Neural progenitor cell (in vitro differentiated cells): Measurements from ENCODE around the gene AGR2. TPM values are rescaled to one million over a fixed set of nuclear protein-coding genes. Genes with fewer than 3 reads are reported as not detected.

Experiments used
- DNase-seq: peaks from one replicate; pipeline ENCODE4 v3.0.0-alpha.2; 2016; ENCODE audit warnings: low spot score
- H2AFZ ChIP-seq: fragments of 200-600 bp; sonication (generic); replicated peaks from 2 replicates; pipeline ENCODE4 v1.6.1; 2016; ENCODE audit warnings: antibody characterized with exemption
- H3F3A ChIP-seq: fragments of 200-600 bp; sonication (generic); 2 replicates; pipeline ENCODE4 v1.6.1; 2016; ENCODE audit warnings: antibody characterized with exemption, low read depth
- H3K27ac ChIP-seq: fragments of 200-600 bp; sonication (generic); 2 replicates; pipeline ENCODE4 v1.5.1; 2016; ENCODE audit warnings: mild to moderate bottlenecking
- H3K27me3 ChIP-seq: fragments of 200-600 bp; sonication (generic); 2 replicates; pipeline ENCODE4 v1.6.1; 2016; ENCODE audit warnings: mild to moderate bottlenecking, moderate library complexity
- H3K36me3 ChIP-seq: fragments of 200-600 bp; sonication (generic); 2 replicates; pipeline ENCODE4 v1.5.1; 2016
- H3K4me1 ChIP-seq: fragments of 200-600 bp; sonication (generic); 2 replicates; pipeline ENCODE4 v1.6.1; 2016; ENCODE audit warnings: mixed run types
- H3K4me2 ChIP-seq: fragments of 200-600 bp; sonication (generic); 2 replicates; pipeline ENCODE4 v1.6.1; 2016
- H3K4me3 ChIP-seq: fragments of 200-600 bp; sonication (generic); 2 replicates; pipeline ENCODE4 v1.5.1; 2016
- H3K79me2 ChIP-seq: fragments of 200-600 bp; sonication (generic); 2 replicates; pipeline ENCODE4 v1.6.1; 2016; ENCODE audit warnings: low read depth
- H3K9ac ChIP-seq: fragments of 200-600 bp; sonication (generic); 2 replicates; pipeline ENCODE4 v1.6.1; 2016
- H3K9me3 ChIP-seq: fragments of 200-600 bp; sonication (generic); 2 replicates; pipeline ENCODE4 v1.5.1; 2016; ENCODE audit warnings: low read depth
- H4K20me1 ChIP-seq: fragments of 200-600 bp; sonication (generic); 2 replicates; pipeline ENCODE4 v1.6.1; 2016; ENCODE audit warnings: low read depth
- H3K27ac Mint-ChIP-seq: 3 replicates; pipeline ENCODE4 v1.8.0; 2021; ENCODE audit warnings: mixed read lengths
- H3K27me3 Mint-ChIP-seq: 2 replicates; pipeline ENCODE4 v1.8.0; 2022; ENCODE audit warnings: low read depth, mild to moderate bottlenecking, inconsistent platforms, moderate library complexity, mixed read lengths; ENCODE audit not compliant: insufficient read depth
- H3K36me3 Mint-ChIP-seq: 3 replicates; pipeline ENCODE4 v1.8.0; 2021; ENCODE audit warnings: mixed read lengths
- H3K4me1 Mint-ChIP-seq: 3 replicates; pipeline ENCODE4 v1.8.0; 2021; ENCODE audit warnings: mixed read lengths
- H3K4me3 Mint-ChIP-seq: 3 replicates; pipeline ENCODE4 v1.8.0; 2021; ENCODE audit warnings: mild to moderate bottlenecking, moderate library complexity, mixed read lengths
- H3K9me3 Mint-ChIP-seq: 3 replicates; pipeline ENCODE4 v1.8.0; 2020; ENCODE audit warnings: mixed read lengths
- EZH2 ChIP-seq: fragments of 200-600 bp; sonication (generic); IDR thresholded peaks from 2 replicates; pipeline ENCODE4 v1.6.1; 2017; ENCODE audit warnings: antibody characterized with exemption, mild to moderate bottlenecking, moderate library complexity
- EZH2phosphoT487 ChIP-seq: fragments of 200-600 bp; sonication (generic); IDR thresholded peaks from 2 replicates; pipeline ENCODE4 v1.6.1; 2017; ENCODE audit warnings: antibody characterized with exemption
- total RNA-seq: library from RNA; depleted of rRNA; stranded (reverse); fragments of >200 nt; gene quantifications from 2 replicates; pipeline ENCODE4 v1.2.3, GENCODE V29; 2015; ENCODE audit warnings: low replicate concordance
- TF ChIP-seq, protein P1 (sequence below): fragments of 200-600 bp; sonication (generic); IDR thresholded peaks from 2 replicates; pipeline ENCODE4 v1.5.1; 2017; ENCODE audit warnings: antibody characterized with exemption, mild to moderate bottlenecking

AGR2 gene
- total RNA-seq, 1 donor from 2014 or later = not detected

DNA sequence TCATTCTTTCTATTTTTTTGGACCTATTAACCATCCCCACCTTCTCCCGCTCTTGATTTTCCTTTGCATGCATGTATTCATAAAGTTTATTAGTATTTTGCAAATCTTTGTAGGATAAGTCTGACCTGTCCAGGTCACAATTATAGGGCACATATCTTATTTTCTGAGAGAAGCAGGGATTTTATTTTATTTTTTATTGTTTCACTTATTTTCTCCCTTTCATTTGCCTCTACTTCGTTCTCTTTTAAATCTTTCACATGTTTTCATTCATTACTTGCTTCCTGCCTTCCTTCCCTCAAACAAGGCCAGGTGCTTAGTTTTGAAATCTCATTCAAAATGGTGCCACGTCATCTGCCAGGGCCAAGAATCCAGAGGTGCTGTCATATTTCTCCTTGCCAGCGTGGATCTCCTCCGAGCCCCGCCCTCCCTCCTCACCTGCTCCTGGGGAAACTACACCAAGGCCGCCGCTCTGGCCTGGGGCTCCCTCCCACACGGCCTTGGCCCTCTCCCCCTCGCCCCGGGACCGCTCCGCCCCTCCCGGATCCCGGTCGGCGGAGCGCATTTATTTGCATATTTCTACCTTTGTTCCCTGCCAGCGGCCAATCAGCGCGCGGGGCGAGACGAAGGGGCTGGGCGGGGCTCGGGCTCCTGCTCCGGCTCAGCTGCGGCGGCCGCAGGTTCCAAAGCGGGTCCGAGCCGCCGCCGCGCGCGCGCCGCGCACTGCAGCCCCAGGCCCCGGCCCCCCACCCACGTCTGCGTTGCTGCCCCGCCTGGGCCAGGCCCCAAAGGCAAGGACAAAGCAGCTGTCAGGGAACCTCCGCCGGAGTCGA lies 51.5 kb downstream of the AGR2 start, which contains the start of gene TSPAN13:
Gene TSPAN13 (plus strand): TSS at position 654 of the 830 bp plus-strand sequence. CDS start 213 bp downstream, outside the sequence.
- H3K27ac ChIP-seq = no peak within 1 kb of the TSS
- H3K9me3 Mint-ChIP-seq = no peaks in the 10 kb centered on the region
- peak; percentile 96 for DNase-seq
- peak within 1 kb of the TSS; percentile 98 for H2AFZ ChIP-seq
- peak within 1 kb of the TSS; percentile 29 for H3K9ac ChIP-seq
- H4K20me1 ChIP-seq = no peaks in the 10 kb centered on the region
- no peaks in the 10 kb centered on the region for H3K9me3 ChIP-seq
- peaks cover 2% of the 10 kb centered on the region for H3K36me3 Mint-ChIP-seq
- H3K36me3 ChIP-seq = no peaks in the 10 kb centered on the region
- peak within 1 kb of the TSS; percentile 85 for H3K4me3 ChIP-seq
- peaks cover 10% of the 10 kb centered on the region for H3K27me3 Mint-ChIP-seq
- peaks cover 15% of the 10 kb centered on the region for H3K27me3 ChIP-seq
- H3K4me3 Mint-ChIP-seq = peak within 1 kb of the TSS; percentile 97
- TF ChIP-seq EZH2 (no peak), EZH2phosphoT487 (no peak)
- TF ChIP-seq, protein P1, sequence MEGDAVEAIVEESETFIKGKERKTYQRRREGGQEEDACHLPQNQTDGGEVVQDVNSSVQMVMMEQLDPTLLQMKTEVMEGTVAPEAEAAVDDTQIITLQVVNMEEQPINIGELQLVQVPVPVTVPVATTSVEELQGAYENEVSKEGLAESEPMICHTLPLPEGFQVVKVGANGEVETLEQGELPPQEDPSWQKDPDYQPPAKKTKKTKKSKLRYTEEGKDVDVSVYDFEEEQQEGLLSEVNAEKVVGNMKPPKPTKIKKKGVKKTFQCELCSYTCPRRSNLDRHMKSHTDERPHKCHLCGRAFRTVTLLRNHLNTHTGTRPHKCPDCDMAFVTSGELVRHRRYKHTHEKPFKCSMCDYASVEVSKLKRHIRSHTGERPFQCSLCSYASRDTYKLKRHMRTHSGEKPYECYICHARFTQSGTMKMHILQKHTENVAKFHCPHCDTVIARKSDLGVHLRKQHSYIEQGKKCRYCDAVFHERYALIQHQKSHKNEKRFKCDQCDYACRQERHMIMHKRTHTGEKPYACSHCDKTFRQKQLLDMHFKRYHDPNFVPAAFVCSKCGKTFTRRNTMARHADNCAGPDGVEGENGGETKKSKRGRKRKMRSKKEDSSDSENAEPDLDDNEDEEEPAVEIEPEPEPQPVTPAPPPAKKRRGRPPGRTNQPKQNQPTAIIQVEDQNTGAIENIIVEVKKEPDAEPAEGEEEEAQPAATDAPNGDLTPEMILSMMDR = no peak
- H3K79me2 ChIP-seq = peaks cover 30% of the 10 kb centered on the region
- peaks cover 9% of the 10 kb centered on the region for H3F3A ChIP-seq
- peak within 1 kb of the TSS; percentile 70 for H3K27ac Mint-ChIP-seq
- peak within 1 kb of the TSS; percentile 79 for H3K4me2 ChIP-seq
- H3K4me1 Mint-ChIP-seq = peaks cover 36% of the 10 kb centered on the region
- H3K4me1 ChIP-seq = peaks cover 6% of the 10 kb centered on the region

DNA sequence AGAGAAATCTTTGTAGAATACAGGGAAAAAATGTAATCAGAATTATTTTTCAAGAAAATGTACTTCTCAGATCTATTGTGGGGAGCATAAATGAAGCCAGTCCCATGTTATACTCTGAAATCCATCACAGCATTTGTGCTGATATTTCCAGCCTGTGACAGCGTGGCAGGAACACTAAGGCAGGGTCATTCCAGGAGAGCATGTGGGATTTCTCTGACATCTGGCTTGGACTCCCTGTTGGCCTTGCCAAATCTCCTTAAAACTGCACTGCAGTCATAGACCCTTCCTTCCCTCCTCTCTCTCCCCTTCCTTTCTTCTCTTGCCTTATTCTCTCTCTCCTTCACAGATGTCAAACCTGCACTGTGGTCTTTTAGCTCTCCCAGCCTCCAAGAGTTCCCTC lies 57.7 kb downstream of the AGR2 start:
- Histone ChIP-seq H2AFZ (no peak overlapping the region), H3K27ac (no peak overlapping the region), H3K4me3 (no peak overlapping the region), H3F3A (peaks cover 19% of the 10 kb centered on the region), H3K27me3 (no peaks in the 10 kb centered on the region), H3K36me3 (no peaks in the 10 kb centered on the region), H3K9ac (no peak overlapping the region), H3K79me2 (no peaks in the 10 kb centered on the region), H4K20me1 (no peaks in the 10 kb centered on the region), H3K4me1 (peaks cover 26% of the 10 kb centered on the region), H3K9me3 (no peaks in the 10 kb centered on the region), H3K4me2 (no peak overlapping the region)
- Mint-ChIP-seq H3K9me3 (no peaks in the 10 kb centered on the region), H3K36me3 (no peaks in the 10 kb centered on the region), H3K4me1 (peaks cover 38% of the 10 kb centered on the region), H3K4me3 (no peak overlapping the region), H3K27me3 (peaks cover 12% of the 10 kb centered on the region), H3K27ac (no peak overlapping the region)
- no peak for DNase-seq
- no peak for TF ChIP-seq EZH2
- TF ChIP-seq EZH2phosphoT487 = no peak

DNA sequence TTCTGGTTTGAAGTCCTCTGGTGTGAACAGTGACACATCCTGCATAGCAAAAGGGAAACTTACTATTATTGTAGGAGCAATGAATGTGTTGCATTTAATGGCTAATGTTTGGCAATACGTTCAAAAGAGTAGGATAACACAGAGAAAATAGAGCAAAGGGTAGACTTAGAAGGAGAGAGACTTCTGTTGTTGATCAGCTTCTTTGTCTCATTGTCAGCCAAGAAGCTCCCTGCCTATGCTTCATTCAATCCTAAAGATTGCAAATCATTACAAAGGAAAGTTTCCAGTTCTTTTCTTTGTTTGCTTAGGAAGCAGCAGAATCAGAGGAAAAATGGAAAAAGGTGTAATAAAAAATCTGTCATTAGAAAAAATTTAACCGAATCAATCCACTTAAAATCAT lies 59.2 kb downstream of the AGR2 start:
- H4K20me1 ChIP-seq = no peaks in the 10 kb centered on the region
- Mint-ChIP-seq H3K9me3 (no peaks in the 10 kb centered on the region), H3K27ac (no peak overlapping the region), H3K27me3 (peaks cover 12% of the 10 kb centered on the region), H3K4me1 (peaks cover 38% of the 10 kb centered on the region), H3K4me3 (no peak overlapping the region), H3K36me3 (no peaks in the 10 kb centered on the region)
- H3K4me2 ChIP-seq = peak overlapping the region; percentile 63
- peak; percentile 54 for DNase-seq
- TF ChIP-seq EZH2 (no peak), EZH2phosphoT487 (no peak)
- TF ChIP-seq, protein P1 = no peak
- H3F3A ChIP-seq = peaks cover 19% of the 10 kb centered on the region
- H3K9me3 ChIP-seq = no peaks in the 10 kb centered on the region
- H3K4me1 ChIP-seq = peaks cover 26% of the 10 kb centered on the region
- H3K36me3 ChIP-seq = no peaks in the 10 kb centered on the region
- H3K4me3 ChIP-seq = peak overlapping the region; percentile 7
- peak overlapping the region; percentile 81 for H3K27ac ChIP-seq
- H2AFZ ChIP-seq = no peak overlapping the region
- no peaks in the 10 kb centered on the region for H3K79me2 ChIP-seq
- H3K27me3 ChIP-seq = no peaks in the 10 kb centered on the region
- H3K9ac ChIP-seq = no peak overlapping the region
